ENCODE measurements around the gene BCAR1.

DNA sequence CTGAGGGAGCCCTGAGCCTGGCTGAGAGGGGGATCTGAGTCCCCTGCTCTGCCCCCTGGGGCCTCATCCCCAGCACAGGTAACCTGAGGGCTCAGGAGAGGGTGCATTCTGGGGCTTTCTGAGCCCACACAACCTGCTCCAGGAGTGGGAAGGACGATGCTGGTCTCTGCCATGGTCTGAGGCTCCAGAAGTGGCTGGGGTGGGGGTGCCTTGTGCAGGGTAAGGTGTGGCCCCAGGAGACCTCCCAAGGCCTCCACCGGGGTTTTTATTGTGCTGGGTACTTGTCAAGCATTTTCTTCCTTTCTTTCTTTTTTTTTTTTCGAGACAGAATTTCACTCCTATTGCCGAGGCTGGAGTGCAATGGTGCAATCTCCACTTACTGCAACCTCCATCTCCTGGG is 32.3 kb downstream of the BCAR1 start:
- TF ChIP-seq POLR2A (IDR thresholded peaks at IDR 0.05) (no peak), POLR2AphosphoS5 (IDR thresholded peaks at IDR 0.05) (no peak)
